Stimulated activated CD4-positive, alpha-beta T cell treated with anti-CD3 and anti-CD28 coated beads, Interleukin-12 subunit alpha, Interleukin-12 subunit beta, amount 100 ng/mL, for 48 hours (primary cell): Measurements from ENCODE around the gene RNF207.

Experiments
- DNase-seq, 3 donors: peaks; one replicate each; pipeline ENCODE4 v3.0.0-alpha.2; 2020; ENCODE audit warnings: low read depth in 2 of 3, low spot score in 1 of 3

RNF207 gene

GRCh38 chr1:6224718-6225117 lies 18.8 kb downstream of the RNF207 start:
- DNase-seq: no peak

- DNase-seq: no peak
Measured at GRCh38 chr1:6225651-6226050, 19.7 kb downstream of the RNF207 start.

GRCh38 chr1:6233376-6233775 lies 27.5 kb downstream of the RNF207 start:
- DNase-seq: no peak

GRCh38 chr1:6234502-6235295 lies 28.8 kb downstream of the RNF207 start:
- DNase-seq: no peak

GRCh38 chr1:6235296-6235677 lies 29.4 kb downstream of the RNF207 start:
- DNase-seq: no peak

GRCh38 chr1:6237093-6237492 lies 31.2 kb downstream of the RNF207 start:
- DNase-seq: no peak

- no peak for DNase-seq
Measured at GRCh38 chr1:6239213-6239752, 33.4 kb downstream of the RNF207 start.

- no peak for DNase-seq
Measured at GRCh38 chr1:6239950-6240768, 34.2 kb downstream of the RNF207 start.

- no peak for DNase-seq
Measured at GRCh38 chr1:6241107-6241886, 35.4 kb downstream of the RNF207 start.

GRCh38 chr1:6241887-6242740 lies 36.2 kb downstream of the RNF207 start:
- DNase-seq: no peak

- DNase-seq: no peak
Measured at GRCh38 chr1:6243053-6243834, 37.3 kb downstream of the RNF207 start.

GRCh38 chr1:6243993-6244392 lies 38.1 kb downstream of the RNF207 start, which contains the start of gene HES3:
TSS of gene HES3 (plus strand) at chr1:6244179. CDS start at chr1:6244366, 187 bp downstream.
- no peak for DNase-seq

- no peak for DNase-seq
Measured at GRCh38 chr1:6244401-6245049, 38.6 kb downstream of the RNF207 start.

- peak; percentile 53 to 79 (median 69) for DNase-seq
Measured at GRCh38 chr1:6245086-6245868, 39.4 kb downstream of the RNF207 start.

- DNase-seq: peak in 1 of 3 donors; percentile 21
Measured at GRCh38 chr1:6245869-6246496, 40.1 kb downstream of the RNF207 start.

- peak; percentile 64 to 79 (median 78) for DNase-seq
Measured at GRCh38 chr1:6246497-6247467, 40.9 kb downstream of the RNF207 start.

- no peak for DNase-seq
Measured at GRCh38 chr1:6247651-6248050, 41.7 kb downstream of the RNF207 start.
